MM.1S (cell line): Measurements from ENCODE around the gene NTRK3.

ENCODE experiments used
- DNase-seq: peaks from one replicate; pipeline ENCODE4 v3.0.0-alpha.2; 2015
- H2AFZ ChIP-seq: fragments of 300-600 bp; sonication (generic); 2 replicates; pipeline ENCODE4 v1.6.0; 2016; ENCODE audit warnings: antibody characterized with exemption, low read length
- H3F3A ChIP-seq: fragments of 300-600 bp; sonication (generic); 2 replicates; pipeline ENCODE4 v1.6.1; 2016; ENCODE audit warnings: mild to moderate bottlenecking, antibody characterized with exemption, low read length, moderate library complexity, mixed read lengths; ENCODE audit not compliant: insufficient read depth
- H3K27ac ChIP-seq: fragments of 300-600 bp; sonication (generic); 2 replicates; pipeline ENCODE4 v1.5.1; 2016; ENCODE audit warnings: mild to moderate bottlenecking, low read length
- H3K27me3 ChIP-seq: fragments of 300-600 bp; sonication (generic); replicated peaks from 2 replicates; pipeline ENCODE4 v1.6.0; 2016; ENCODE audit warnings: low read length; ENCODE audit not compliant: insufficient read depth
- H3K36me3 ChIP-seq: fragments of 300-600 bp; sonication (generic); replicated peaks from 2 replicates; pipeline ENCODE4 v1.6.1; 2016; ENCODE audit warnings: mild to moderate bottlenecking, low read length, mixed read lengths; ENCODE audit not compliant: insufficient read depth
- H3K4me1 ChIP-seq: fragments of 300-600 bp; sonication (generic); 2 replicates; pipeline ENCODE4 v1.6.1; 2016; ENCODE audit warnings: low read length, mixed read lengths
- H3K4me2 ChIP-seq: fragments of 300-600 bp; sonication (generic); 2 replicates; pipeline ENCODE4 v1.6.0; 2016; ENCODE audit warnings: low read depth, low read length
- H3K4me3 ChIP-seq: fragments of 300-600 bp; sonication (generic); 2 replicates; pipeline ENCODE4 v1.5.1; 2016; ENCODE audit warnings: low read length, mixed read lengths
- H3K79me2 ChIP-seq: fragments of 300-600 bp; sonication (generic); 2 replicates; pipeline ENCODE4 v1.6.1; 2016; ENCODE audit warnings: mixed run types, low read length, mixed read lengths
- H3K9ac ChIP-seq: fragments of 300-600 bp; sonication (generic); 2 replicates; pipeline ENCODE4 v1.6.1; 2016; ENCODE audit warnings: low read length, mixed read lengths
- H3K9me2 ChIP-seq: fragments of 300-600 bp; sonication (generic); replicated peaks from 2 replicates; pipeline ENCODE4 v1.6.1; 2016; ENCODE audit warnings: mild to moderate bottlenecking, low read length, mixed read lengths; ENCODE audit not compliant: insufficient read depth
- H3K9me3 ChIP-seq: fragments of 300-600 bp; sonication (generic); replicated peaks from 2 replicates; pipeline ENCODE4 v1.6.1; 2016; ENCODE audit warnings: mild to moderate bottlenecking, low read length, mixed read lengths; ENCODE audit not compliant: insufficient read depth
- H4K20me1 ChIP-seq: fragments of 300-600 bp; sonication (generic); 2 replicates; pipeline ENCODE4 v1.6.1; 2016; ENCODE audit warnings: mild to moderate bottlenecking, low read length, moderate library complexity, mixed read lengths; ENCODE audit not compliant: insufficient read depth
- EZH2 ChIP-seq: fragments of 300-600 bp; sonication (generic); optimal IDR thresholded peaks from 2 replicates; pipeline ENCODE3; 2017; ENCODE audit warnings: low read depth, mild to moderate bottlenecking, antibody characterized with exemption, low read length, mixed read lengths
- EZH2phosphoT487 ChIP-seq: fragments of 300-600 bp; sonication (generic); IDR thresholded peaks from 2 replicates; pipeline ENCODE4 v1.6.1; 2018; ENCODE audit warnings: antibody characterized with exemption, low read length
- TF ChIP-seq, protein P1 (sequence below): fragments of 300-600 bp; sonication (generic); IDR thresholded peaks from 2 replicates; pipeline ENCODE4 v1.5.1; 2016; ENCODE audit warnings: antibody characterized with exemption, low read length, mixed read lengths

The NTRK3 gene

DNA sequence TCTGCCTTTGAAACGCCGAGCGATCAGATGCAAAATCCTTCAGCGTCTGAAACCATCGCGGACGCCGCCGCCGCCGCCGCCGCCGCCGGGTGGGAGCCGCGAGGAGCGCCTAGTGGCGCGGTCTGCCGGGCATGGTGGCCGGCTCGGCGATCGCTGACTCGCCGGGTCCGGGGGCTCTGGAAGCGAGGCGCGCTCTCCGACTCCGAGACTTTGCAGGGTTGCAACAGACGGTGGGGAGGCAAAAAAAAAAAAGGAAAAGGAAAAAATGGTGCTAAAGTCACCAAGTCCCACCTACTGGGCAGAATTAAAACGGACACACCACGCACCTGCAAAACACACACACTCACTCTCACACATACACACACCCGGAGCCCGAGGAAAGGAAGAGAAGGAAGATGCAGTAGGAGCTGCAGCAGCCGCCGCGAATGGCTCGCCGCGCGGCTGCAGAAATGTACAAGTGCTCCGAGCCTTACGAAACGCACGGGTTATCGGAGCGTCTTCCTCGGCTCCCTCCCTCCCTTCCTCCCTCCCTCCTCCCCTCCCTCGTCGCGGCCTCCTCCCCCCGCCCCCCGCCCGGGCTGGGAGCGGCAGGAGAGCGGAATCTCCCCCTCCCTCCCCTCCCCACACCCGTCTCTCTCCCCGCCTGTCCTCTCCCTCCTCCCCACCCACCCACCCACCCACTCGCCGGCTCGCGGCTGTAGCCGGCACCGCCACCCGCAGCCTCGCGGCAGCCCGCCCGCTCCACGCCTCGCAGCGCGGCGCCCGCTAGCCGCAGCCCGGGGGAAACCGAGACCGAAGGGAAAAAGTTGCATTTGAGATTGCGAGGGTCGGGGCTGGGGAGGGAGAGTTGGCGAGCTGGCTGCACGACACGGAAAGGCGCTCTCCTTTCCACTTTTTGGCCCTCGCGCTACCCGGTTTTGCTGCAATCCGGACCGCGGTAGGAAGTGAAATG, at the start of gene NTRK3:
Gene NTRK3, minus strand, starts transcription at position 461 of the 952 bp plus-strand sequence. CDS start 586 bp downstream, outside the sequence.
- H3K4me1 ChIP-seq = 0 out of 2 replicates have a peak, but pooled peaks cover 4% of the 10 kb centered on the region
- peak within 1 kb of the TSS; percentile 50 for H3K9ac ChIP-seq
- no peaks in the 10 kb centered on the region for H3K9me3 ChIP-seq
- H4K20me1 ChIP-seq = no peaks in the 10 kb centered on the region
- H3K36me3 ChIP-seq = no peaks in the 10 kb centered on the region
- peaks cover 3% of the 10 kb centered on the region; the same call in 1 of the 2 replicates for H3F3A ChIP-seq
- peak within 1 kb of the TSS; percentile 99 for H3K4me2 ChIP-seq
- H3K4me3 ChIP-seq = peak within 1 kb of the TSS; percentile 74
- peaks cover 7% of the 10 kb centered on the region for H3K27me3 ChIP-seq
- H2AFZ ChIP-seq = peak within 1 kb of the TSS; percentile 74
- H3K79me2 ChIP-seq = no peaks in the 10 kb centered on the region
- peak within 1 kb of the TSS; percentile 55; the same call in 1 of the 2 replicates for H3K27ac ChIP-seq
- DNase-seq = peak; percentile 47
- H3K9me2 ChIP-seq = no peaks in the 10 kb centered on the region
- TF ChIP-seq, protein P1, sequence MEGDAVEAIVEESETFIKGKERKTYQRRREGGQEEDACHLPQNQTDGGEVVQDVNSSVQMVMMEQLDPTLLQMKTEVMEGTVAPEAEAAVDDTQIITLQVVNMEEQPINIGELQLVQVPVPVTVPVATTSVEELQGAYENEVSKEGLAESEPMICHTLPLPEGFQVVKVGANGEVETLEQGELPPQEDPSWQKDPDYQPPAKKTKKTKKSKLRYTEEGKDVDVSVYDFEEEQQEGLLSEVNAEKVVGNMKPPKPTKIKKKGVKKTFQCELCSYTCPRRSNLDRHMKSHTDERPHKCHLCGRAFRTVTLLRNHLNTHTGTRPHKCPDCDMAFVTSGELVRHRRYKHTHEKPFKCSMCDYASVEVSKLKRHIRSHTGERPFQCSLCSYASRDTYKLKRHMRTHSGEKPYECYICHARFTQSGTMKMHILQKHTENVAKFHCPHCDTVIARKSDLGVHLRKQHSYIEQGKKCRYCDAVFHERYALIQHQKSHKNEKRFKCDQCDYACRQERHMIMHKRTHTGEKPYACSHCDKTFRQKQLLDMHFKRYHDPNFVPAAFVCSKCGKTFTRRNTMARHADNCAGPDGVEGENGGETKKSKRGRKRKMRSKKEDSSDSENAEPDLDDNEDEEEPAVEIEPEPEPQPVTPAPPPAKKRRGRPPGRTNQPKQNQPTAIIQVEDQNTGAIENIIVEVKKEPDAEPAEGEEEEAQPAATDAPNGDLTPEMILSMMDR = peak; percentile 16; the same call in 1 of the 2 replicates
- no peak for TF ChIP-seq EZH2
- TF ChIP-seq EZH2phosphoT487 = no peak

GRCh38 chr15:88303395-88303794, 46.9 kb upstream of the NTRK3 start:
- Histone ChIP-seq H3K27ac (no peak overlapping the region), H2AFZ (no peak overlapping the region), H3K4me1 (no peaks in the 10 kb centered on the region), H3K9me3 (no peaks in the 10 kb centered on the region), H4K20me1 (no peaks in the 10 kb centered on the region), H3K9ac (no peak overlapping the region), H3K27me3 (no peaks in the 10 kb centered on the region), H3K4me2 (no peak overlapping the region), H3K9me2 (no peaks in the 10 kb centered on the region), H3K4me3 (no peak overlapping the region), H3K36me3 (no peaks in the 10 kb centered on the region), H3F3A (no peaks in the 10 kb centered on the region), H3K79me2 (no peaks in the 10 kb centered on the region)
- TF ChIP-seq, protein P1 = no peak
- no peak for TF ChIP-seq EZH2phosphoT487
- no peak for TF ChIP-seq EZH2
- no peak for DNase-seq

DNA sequence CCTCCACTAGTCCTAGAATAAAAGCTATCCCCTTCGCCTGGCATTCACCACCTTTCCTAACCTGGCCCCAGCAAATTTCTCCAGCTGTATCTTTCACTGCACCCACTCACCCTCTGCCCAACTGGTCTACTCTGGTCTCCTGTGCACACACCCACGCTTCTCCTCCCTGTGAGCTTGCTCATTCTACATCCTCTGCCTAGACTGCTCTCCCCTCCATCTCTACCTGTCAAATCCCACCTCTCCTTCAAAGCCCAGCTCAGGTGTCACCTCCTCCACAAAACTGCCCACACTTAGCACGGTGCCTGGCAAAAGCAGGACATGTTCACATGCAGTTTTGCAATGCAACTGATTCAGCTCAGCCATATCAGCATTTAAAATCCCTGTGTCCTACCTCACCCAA, 45.8 kb upstream of the NTRK3 start:
- Histone ChIP-seq H3K36me3 (no peaks in the 10 kb centered on the region), H3K9me3 (no peaks in the 10 kb centered on the region), H3K4me3 (no peak overlapping the region), H3K27me3 (no peaks in the 10 kb centered on the region), H4K20me1 (no peaks in the 10 kb centered on the region), H3K4me2 (no peak overlapping the region), H3K9ac (no peak overlapping the region), H3K27ac (no peak overlapping the region), H3F3A (no peaks in the 10 kb centered on the region), H3K4me1 (no peaks in the 10 kb centered on the region), H3K9me2 (no peaks in the 10 kb centered on the region), H3K79me2 (no peaks in the 10 kb centered on the region), H2AFZ (no peak overlapping the region)
- TF ChIP-seq, protein P1 = no peak
- TF ChIP-seq EZH2 (no peak), EZH2phosphoT487 (no peak)
- no peak for DNase-seq
